HG03354 (cell line): ENCODE results near the gene DUOX1.
A peak's percentile ranks its signal among the peaks of the same experiment; 100 is the strongest.

ENCODE experiments used
- ATAC-seq: cut with Tn5 transposase; IDR thresholded peaks from one replicate; pipeline ENCODE4 v1.9.1; 2021; ENCODE audit warnings: mild to moderate bottlenecking; ENCODE audit not compliant: unreplicated experiment, poor library complexity, severe bottlenecking

Gene DUOX1

DNA sequence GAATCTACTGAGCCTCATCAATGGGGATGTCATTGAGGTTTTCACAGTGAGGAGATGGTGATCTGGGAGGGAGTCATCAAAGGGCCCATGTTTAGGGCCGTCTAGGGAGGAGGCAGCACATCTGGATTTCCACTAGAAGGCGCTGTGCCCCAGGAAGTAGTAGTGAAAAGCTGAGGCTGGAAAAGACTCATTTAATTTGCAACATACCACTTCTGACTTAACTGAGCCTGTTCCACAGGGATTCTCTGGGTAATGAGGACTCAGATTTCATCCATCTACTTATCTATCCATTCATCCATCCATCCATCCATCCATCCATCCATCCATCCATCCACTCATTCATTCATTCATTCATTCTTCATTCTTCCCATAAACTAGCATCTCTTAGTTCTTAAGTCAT is 75.4 kb downstream of the DUOX1 start:
- ATAC-seq = peak; percentile 31

- no peak for ATAC-seq
Measured at GRCh38 chr15:45212493-45212892, 82.7 kb downstream of the DUOX1 start.
